GM19324 (cell line): ENCODE data around the gene RRH.

Experiments
- ATAC-seq: cut with Tn5 transposase; IDR thresholded peaks from one replicate; pipeline ENCODE4 v1.9.1; 2021; ENCODE audit warnings: mild to moderate bottlenecking, moderate library complexity; ENCODE audit not compliant: unreplicated experiment, low FRiP score

Gene RRH

DNA sequence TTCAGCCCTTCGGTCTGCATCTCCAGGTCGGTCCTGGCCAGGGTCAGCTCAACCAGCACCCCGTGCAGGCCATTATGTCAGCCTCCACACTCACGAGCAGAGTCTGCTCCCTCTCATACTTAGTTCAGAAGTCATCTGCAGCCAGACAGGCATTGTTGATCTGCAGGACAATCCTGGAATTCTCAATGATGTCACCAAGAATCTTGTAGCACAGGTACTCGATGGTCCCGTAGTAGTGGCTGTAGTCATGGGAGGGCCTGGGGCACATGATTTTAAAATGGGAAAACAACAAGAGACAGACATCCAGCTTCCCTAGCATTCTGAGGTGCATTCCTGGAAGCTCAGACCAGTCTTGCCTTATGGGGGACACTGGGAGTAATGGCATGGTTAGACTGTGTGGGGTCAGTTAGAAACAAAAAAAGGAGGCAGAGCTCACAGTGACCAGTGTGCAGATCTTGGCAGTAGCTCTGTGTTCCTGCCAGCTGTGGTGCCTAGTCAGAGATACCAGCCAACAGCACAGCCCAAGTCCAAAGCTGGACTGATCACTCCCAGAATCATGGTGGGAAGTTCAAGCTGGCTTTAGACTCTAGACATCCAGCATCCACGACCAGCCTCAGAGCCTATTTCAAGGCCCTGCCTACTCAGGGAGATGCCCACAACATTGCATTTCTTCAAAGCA is 52.0 kb downstream of the RRH start:
- ATAC-seq = no peak

DNA sequence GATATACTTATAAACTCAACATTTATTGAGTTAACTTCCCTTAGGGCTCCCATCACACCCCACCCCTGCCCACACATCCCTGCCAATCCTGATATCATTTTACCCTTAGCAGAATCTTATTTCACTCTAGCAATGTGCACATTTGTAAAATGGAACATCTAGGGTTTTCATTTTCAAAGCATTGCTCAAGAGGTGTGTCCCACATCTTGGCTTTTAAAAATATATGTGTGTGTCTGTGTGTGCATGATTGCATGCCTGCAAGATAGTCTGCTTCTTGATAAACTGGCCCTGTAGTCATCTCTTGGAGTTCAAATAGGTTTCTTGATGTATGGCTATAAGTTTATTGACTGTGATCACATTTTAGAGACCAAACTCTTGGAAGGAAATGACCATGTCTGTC is 58.5 kb downstream of the RRH start:
- no peak for ATAC-seq

DNA sequence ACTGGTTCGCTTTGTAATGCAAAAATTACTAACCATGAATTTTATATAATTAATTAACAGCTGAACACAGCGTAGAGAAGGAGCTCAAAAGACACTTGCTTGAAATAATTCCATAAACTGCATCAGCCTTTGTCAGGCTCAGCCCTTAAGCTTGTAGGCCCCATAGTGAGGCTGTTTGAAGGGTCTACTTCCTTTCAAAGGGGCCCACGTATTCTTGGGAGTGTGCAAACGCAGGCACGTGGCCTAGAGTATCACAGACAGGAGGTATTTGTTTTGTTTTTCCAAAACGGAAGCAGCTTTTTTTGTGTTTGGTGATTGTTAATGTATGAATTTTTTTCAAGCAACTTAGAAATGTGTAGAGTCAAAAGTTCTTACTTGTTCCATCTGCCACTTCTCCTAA is 59.3 kb downstream of the RRH start:
- no peak for ATAC-seq

DNA sequence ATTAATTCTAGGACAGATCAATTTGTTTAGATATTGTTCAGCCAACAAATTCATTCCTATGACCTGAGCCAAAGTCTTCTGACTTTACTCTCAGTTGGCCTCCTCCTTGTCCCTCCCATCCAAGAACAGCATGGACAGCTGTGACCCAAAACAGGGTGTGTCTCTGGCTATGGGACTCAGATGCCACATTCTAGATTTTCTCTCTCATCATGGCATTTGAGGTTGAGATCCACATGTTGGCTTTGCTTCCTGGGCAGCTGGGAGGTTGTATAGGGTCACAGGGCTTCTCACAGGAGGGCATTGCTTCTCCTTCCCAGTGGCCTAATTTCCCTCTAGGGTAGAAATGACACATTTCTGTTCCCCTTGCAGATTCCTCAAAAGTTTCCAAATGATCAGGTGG is 62.3 kb downstream of the RRH start:
- ATAC-seq = no peak
